Vagina (tissue), 2 donors: Measurements from ENCODE around the gene COL7A1.

Source experiments
- POLR2A ChIP-seq, 2 donors: fragments of 450-650 bp; IDR thresholded peaks; one replicate each; pipeline ENCODE4 v1.6.1; 2017; ENCODE audit warnings: antibody characterized with exemption in 2 of 2, mild to moderate bottlenecking in 2 of 2, moderate library complexity in 2 of 2
- POLR2AphosphoS5 ChIP-seq, 2 donors: sonication (generic); formaldehyde crosslinking; IDR thresholded peaks; one replicate each; pipeline ENCODE4 v1.9.0; 2017; ENCODE audit warnings: antibody characterized with exemption in 2 of 2, mild to moderate bottlenecking in 2 of 2, low read depth in 1 of 2; ENCODE audit not compliant: insufficient read depth in 1 of 2
- TF ChIP-seq, protein P1 (sequence below), 3 experiments: fragments of 450-650 bp in 2 of 3; fragments of 200-600 bp in 1 of 3; sonication (generic) in 1 of 3; IDR thresholded peaks; one replicate each; pipeline ENCODE4 v1.5.1; 2017 to 2019; ENCODE audit warnings: antibody characterized with exemption in 3 of 3, mild to moderate bottlenecking in 2 of 3, moderate library complexity in 2 of 3

DNA sequence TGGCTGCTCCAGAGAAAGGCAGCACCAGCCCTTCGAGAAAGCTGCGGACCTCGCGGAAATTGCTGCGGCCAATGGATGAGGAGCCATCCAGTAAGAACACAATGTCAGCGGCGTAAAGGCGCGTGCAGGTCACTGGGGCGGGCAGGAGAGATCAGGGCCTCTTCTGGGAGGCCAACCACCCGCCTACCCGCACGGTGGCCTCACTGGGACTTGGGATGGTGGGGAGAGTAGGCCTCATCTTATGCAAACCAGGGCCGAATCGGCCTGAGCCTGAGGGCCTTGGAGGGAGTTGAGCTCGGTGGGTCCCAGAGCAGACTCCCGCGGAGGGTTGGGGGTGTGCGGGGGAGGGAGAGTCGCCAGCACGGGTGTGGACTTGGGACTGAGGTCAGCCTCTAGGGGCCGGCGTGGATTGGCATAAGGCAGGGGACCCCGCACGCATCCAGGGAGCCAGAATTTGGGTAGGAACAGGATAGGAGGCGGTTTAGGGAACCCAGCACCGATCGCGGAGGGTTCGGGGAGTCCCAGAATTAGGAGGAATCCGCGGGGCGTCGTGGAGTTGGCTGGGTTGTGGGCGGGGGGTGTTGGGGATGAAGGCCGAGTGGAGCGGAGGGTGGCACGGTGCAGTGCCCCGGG lies 596 bp downstream of the COL7A1 start:
- TF ChIP-seq POLR2A (IDR thresholded peaks at IDR 0.05) (no peak), POLR2AphosphoS5 (IDR thresholded peaks at IDR 0.05; ENCODE audit: insufficient read depth in 1 of 2, low read depth in 1 of 2) (no peak)
- TF ChIP-seq, protein P1, sequence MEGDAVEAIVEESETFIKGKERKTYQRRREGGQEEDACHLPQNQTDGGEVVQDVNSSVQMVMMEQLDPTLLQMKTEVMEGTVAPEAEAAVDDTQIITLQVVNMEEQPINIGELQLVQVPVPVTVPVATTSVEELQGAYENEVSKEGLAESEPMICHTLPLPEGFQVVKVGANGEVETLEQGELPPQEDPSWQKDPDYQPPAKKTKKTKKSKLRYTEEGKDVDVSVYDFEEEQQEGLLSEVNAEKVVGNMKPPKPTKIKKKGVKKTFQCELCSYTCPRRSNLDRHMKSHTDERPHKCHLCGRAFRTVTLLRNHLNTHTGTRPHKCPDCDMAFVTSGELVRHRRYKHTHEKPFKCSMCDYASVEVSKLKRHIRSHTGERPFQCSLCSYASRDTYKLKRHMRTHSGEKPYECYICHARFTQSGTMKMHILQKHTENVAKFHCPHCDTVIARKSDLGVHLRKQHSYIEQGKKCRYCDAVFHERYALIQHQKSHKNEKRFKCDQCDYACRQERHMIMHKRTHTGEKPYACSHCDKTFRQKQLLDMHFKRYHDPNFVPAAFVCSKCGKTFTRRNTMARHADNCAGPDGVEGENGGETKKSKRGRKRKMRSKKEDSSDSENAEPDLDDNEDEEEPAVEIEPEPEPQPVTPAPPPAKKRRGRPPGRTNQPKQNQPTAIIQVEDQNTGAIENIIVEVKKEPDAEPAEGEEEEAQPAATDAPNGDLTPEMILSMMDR (IDR thresholded peaks at IDR 0.05), result no peak
